H1 (cell line): ENCODE measurements around the gene DMAC2. TPM values are rescaled to one million over a fixed set of nuclear protein-coding genes. Genes with fewer than 3 reads are reported as not detected.

Experiments
- CTBP2 ChIP-seq: IDR thresholded peaks from 2 replicates; pipeline ENCODE4 v1.7.0; 2011; ENCODE audit warnings: borderline replicate concordance, mild to moderate bottlenecking, moderate library complexity, mixed read lengths, low read length; ENCODE audit not compliant: insufficient read depth, insufficient read length
- CTCF ChIP-seq, 3 experiments: IDR thresholded peaks; 1 replicate in 2 of 3; 2 replicates in 1 of 3; pipeline versions ENCODE4 v1.5.1 to v1.6.1; 2011; ENCODE audit warnings: low read length in 3 of 3, mild to moderate bottlenecking in 3 of 3, inconsistent platforms in 2 of 3, low read depth in 1 of 3, moderate library complexity in 1 of 3; ENCODE audit not compliant: insufficient read depth in 1 of 3; ENCODE audit errors: control extremely low read depth in 1 of 3
- EP300 ChIP-seq, 2 experiments: IDR thresholded peaks; 1 replicate in 1 of 2; 2 replicates in 1 of 2; pipeline ENCODE4 v1.6.1; 2011 to 2012; ENCODE audit warnings: low read depth in 2 of 2, low read length in 2 of 2, mild to moderate bottlenecking in 2 of 2, borderline replicate concordance in 1 of 2, inconsistent platforms in 1 of 2, moderate library complexity in 1 of 2
- HDAC6 ChIP-seq: IDR thresholded peaks from one replicate; pipeline ENCODE4 v1.7.1; 2012; ENCODE audit warnings: low read depth, mild to moderate bottlenecking, inconsistent platforms, low read length, moderate library complexity
- JUN ChIP-seq: IDR thresholded peaks from 2 replicates; pipeline ENCODE4 v1.6.1; 2011; ENCODE audit warnings: low read depth, mild to moderate bottlenecking, improper control_type of control experiment, low read length
- NRF1 ChIP-seq: IDR thresholded peaks from 2 replicates; pipeline ENCODE4 v1.6.1; 2011; ENCODE audit warnings: mild to moderate bottlenecking, low read depth, low read length, improper control_type of control experiment
- SP4 ChIP-seq: IDR thresholded peaks from 2 replicates; pipeline ENCODE4 v1.6.1; 2012; ENCODE audit warnings: low read length, inconsistent platforms
- SUZ12 ChIP-seq: fragments of 200-600 bp; sonication (generic); IDR thresholded peaks from 2 replicates; pipeline ENCODE4 v1.6.1; 2012; ENCODE audit warnings: mild to moderate bottlenecking, inconsistent platforms, low read length, moderate library complexity, mixed read lengths
- TEAD4 ChIP-seq: IDR thresholded peaks from 2 replicates; pipeline ENCODE4 v1.6.1; 2012; ENCODE audit warnings: low read depth, low read length, inconsistent platforms, mixed read lengths
- polyA plus RNA-seq, 7 experiments: library from polyadenylated mRNA; depleted of rRNA in 3 of 7; stranded (reverse) in 5 of 7; unstranded in 2 of 7; fragments of >200 nt in 5 of 7; fragments of 200-250 nt in 2 of 7; gene quantifications; 1 replicate in 5 of 7; 2 replicates in 1 of 7; 4 replicates in 1 of 7; pipeline versions ENCODE4 v1.2.1 to v1.2.3, GENCODE V29; 2011 to 2013; ENCODE audit warnings: missing spikeins in 2 of 7, mixed read lengths in 2 of 7
- total RNA-seq: library from RNA; stranded (reverse); fragmentation: NEBNext Ultra II Directional; extraction: Animal tissue kit (Norgen Biotek cat#: 25700); gene quantifications from 2 replicates; pipeline ENCODE4 v1.2.1, GENCODE V29; 2021

DMAC2 gene
- total and polyA plus RNA-seq, 2 of the 8 experiments (the other 6 are each of a cell fraction or from before 2014, with no cell fraction given), result 86.8 to 170 TPM

- no peak for TF ChIP-seq CTCF (IDR thresholded peaks at IDR 0.05; ENCODE audit: control extremely low read depth in 1 of 3, insufficient read depth in 1 of 3, low read depth in 1 of 3, low read length in 3 of 3)
- TF ChIP-seq SP4, result no peak
- no peak for TF ChIP-seq SUZ12
- no peak for TF ChIP-seq TEAD4
- TF ChIP-seq HDAC6, result no peak
- TF ChIP-seq JUN, result no peak
- no peak for TF ChIP-seq NRF1
- TF ChIP-seq EP300 (IDR thresholded peaks at IDR 0.05; ENCODE audit: borderline replicate concordance in 1 of 2, low read depth in 2 of 2, low read length in 2 of 2), result no peak
- TF ChIP-seq CTBP2, result no peak
Measured at GRCh38 chr19:41401483-41401882, 38.2 kb downstream of the DMAC2 start (continued).
